Aorta (tissue), 5 donors: ENCODE results near the gene ZBTB32. TPM values are rescaled to one million over a fixed set of nuclear protein-coding genes. Genes with fewer than 3 reads are reported as not detected.

ENCODE experiments used
- ATAC-seq: fragments of 200-7000 bp; cut with Tn5 transposase; one replicate; pipeline ENCODE4 v1.9.1; 2022; ENCODE audit warnings: moderate library complexity; ENCODE audit not compliant: low FRiP score
- DNase-seq, 2 donors: peaks; one replicate each; pipeline ENCODE4 v3.0.0-alpha.2; 2020
- H3K27ac ChIP-seq, 2 donors: one replicate each; pipeline ENCODE4 v1.5.1; 2013; ENCODE audit warnings: low read length in 2 of 2, mild to moderate bottlenecking in 2 of 2, moderate library complexity in 2 of 2, control low read depth in 1 of 2, inconsistent platforms in 1 of 2, low read depth in 1 of 2
- H3K27me3 ChIP-seq, 2 donors: one replicate each; pipeline ENCODE4 v1.6.1; 2013; ENCODE audit warnings: control low read depth in 1 of 2, low read length in 1 of 2, mild to moderate bottlenecking in 1 of 2, moderate library complexity in 1 of 2; ENCODE audit not compliant: insufficient read depth in 2 of 2, control insufficient read depth in 1 of 2
- H3K36me3 ChIP-seq, 2 donors: one replicate each; pipeline ENCODE4 v1.6.1; 2013; ENCODE audit warnings: control low read depth in 1 of 2, low read length in 1 of 2, mild to moderate bottlenecking in 1 of 2; ENCODE audit not compliant: insufficient read depth in 2 of 2, control insufficient read depth in 1 of 2
- H3K4me1 ChIP-seq, 2 donors: one replicate each; pipeline ENCODE4 v1.6.1; 2013; ENCODE audit warnings: low read length in 2 of 2, control low read depth in 1 of 2, mild to moderate bottlenecking in 1 of 2, moderate library complexity in 1 of 2; ENCODE audit not compliant: insufficient read depth in 2 of 2, control insufficient read depth in 1 of 2
- H3K4me3 ChIP-seq, 2 donors: one replicate each; pipeline ENCODE4 v1.5.1; 2013; ENCODE audit warnings: low read length in 2 of 2, control low read depth in 1 of 2, mild to moderate bottlenecking in 1 of 2
- H3K9me3 ChIP-seq: one replicate; pipeline ENCODE4 v1.6.1; 2013; ENCODE audit warnings: mild to moderate bottlenecking, low read length; ENCODE audit not compliant: control insufficient read depth
- WGBS, 2 donors: extraction: QIAGEN DNeasy Blood & Tissue Kit; methylation state at CpG; one replicate each; pipeline ENCODE4 v1.1.7; 2013; 5-methylcytosine and 5-hydroxymethylcytosine counted together
- intact Hi-C, 2 donors: fragments of 100-400 bp; cut with DNase I; formaldehyde crosslinking; loops; one replicate each; pipeline versions ENCODE4 v1.14.2 to v1.15.0; 2022
- polyA plus RNA-seq, 2 donors: library from polyadenylated mRNA; stranded (reverse); fragments of 200-250 nt; gene quantifications; one replicate each; pipeline ENCODE4 v1.2.3, GENCODE V29; 2013
- total RNA-seq, 2 donors: library from RNA; stranded (reverse); fragmentation: NEBNext Ultra II Directional; extraction: Animal tissue kit (Norgen Biotek cat#: 25700); gene quantifications; one replicate each; pipeline ENCODE4 v1.2.1, GENCODE V29; 2021
- donor health status: healthy with polysubstance abuse.
- donor health status: Bipolar disorder and iron deficiency.
- donor health status: DM: no; HTN: no; CAD: no.
- donor health status: DM: no; HTN: no; CAD: no.
- donor health status: DM: yes; HTN: yes; CAD: no.

ZBTB32 gene
- total and polyA plus RNA-seq, 4 donors, result 0.19 TPM; not detected in 3

GRCh38 chr19:35666251-35666913, 38.0 kb upstream of the ZBTB32 start, which contains the start of gene UPK1A:
UPK1A (plus strand) TSS chr19:35666517; CDS start chr19:35666813, 296 bp downstream.
- peaks cover 0 to 2% of the 10 kb centered on the region in 2 donors for H3K36me3 ChIP-seq
- no peak within 1 kb of the TSS for H3K4me3 ChIP-seq
- no peak within 1 kb of the TSS for H3K27ac ChIP-seq
- ATAC-seq, result no peak
- no peaks in the 10 kb centered on the region for H3K4me1 ChIP-seq
- DNase-seq, result no peak
- no peaks in the 10 kb centered on the region for H3K9me3 ChIP-seq
- intact Hi-C loops, result no loop called here
- H3K27me3 ChIP-seq, result no peaks in the 10 kb centered on the region
- 59 to 70% methylated on average over 16 of the region's 16 CpGs for whole genome bisulfite sequencing, 2 donors

GRCh38 chr19:35669566-35669965, 34.8 kb upstream of the ZBTB32 start:
- Histone ChIP-seq H3K4me3 (no peak overlapping the region), H3K36me3 (no peaks in the 10 kb centered on the region), H3K4me1 (no peaks in the 10 kb centered on the region), H3K9me3 (no peaks in the 10 kb centered on the region), H3K27me3 (no peaks in the 10 kb centered on the region), H3K27ac (no peak overlapping the region)
- WGBS, 2 donors, result 73 to 74% methylated on average over 6 of the region's 6 CpGs
- ATAC-seq, result no peak
- intact Hi-C loops, result no loop called here
- DNase-seq, result no peak

GRCh38 chr19:35669974-35670373, 34.4 kb upstream of the ZBTB32 start:
- ATAC-seq, result no peak

GRCh38 chr19:35670686-35671085, 33.7 kb upstream of the ZBTB32 start:
- ATAC-seq, result no peak
- intact Hi-C loops, result no loop called here

More at GRCh38 chr19:35669974-35670373, 34.4 kb upstream of the ZBTB32 start:
- H3K9me3 ChIP-seq, result no peaks in the 10 kb centered on the region
- DNase-seq, result no peak
- intact Hi-C loops, result no loop called here
- WGBS, 2 donors, result 68 to 75% methylated on average over 4 of the region's 4 CpGs
- H3K4me1 ChIP-seq, result no peaks in the 10 kb centered on the region
- H3K27ac ChIP-seq, result no peak overlapping the region
- H3K4me3 ChIP-seq, result no peak overlapping the region
- H3K36me3 ChIP-seq, result no peaks in the 10 kb centered on the region
- no peaks in the 10 kb centered on the region for H3K27me3 ChIP-seq

DNA sequence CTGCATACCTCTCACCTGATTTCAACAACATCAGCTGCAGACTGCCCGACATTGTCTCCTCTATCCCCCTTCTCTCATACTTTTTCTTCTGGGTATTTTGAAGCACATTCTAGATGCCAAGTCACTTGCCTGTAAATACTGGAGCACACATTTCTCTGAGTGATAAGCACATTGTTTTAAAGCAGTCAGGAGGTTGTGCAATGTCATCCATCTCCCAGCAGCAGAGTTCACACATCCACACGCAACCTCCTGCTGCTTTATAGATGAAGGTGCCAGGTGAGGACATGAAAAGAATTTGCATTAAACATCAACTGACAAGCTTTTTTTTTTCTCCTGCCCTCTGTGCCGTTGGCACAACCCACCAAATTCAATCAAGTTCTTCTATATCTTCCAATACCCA, 32.5 kb upstream of the ZBTB32 start:
- no peaks in the 10 kb centered on the region for H3K27me3 ChIP-seq

More at GRCh38 chr19:35670686-35671085, 33.7 kb upstream of the ZBTB32 start:
- H3K4me3 ChIP-seq, result no peak overlapping the region
- H3K9me3 ChIP-seq, result no peaks in the 10 kb centered on the region
- H3K36me3 ChIP-seq, result no peaks in the 10 kb centered on the region
- H3K27me3 ChIP-seq, result no peaks in the 10 kb centered on the region
- 83 to 94% methylated on average over 1 of the region's 1 CpG for WGBS, 2 donors
- no peak overlapping the region for H3K27ac ChIP-seq
- DNase-seq, result no peak
- H3K4me1 ChIP-seq, result no peaks in the 10 kb centered on the region

GRCh38 chr19:35673121-35673804, 31.1 kb upstream of the ZBTB32 start:
- Histone ChIP-seq H3K4me3 (no peak overlapping the region), H3K27ac (no peak overlapping the region), H3K9me3 (no peaks in the 10 kb centered on the region), H3K36me3 (no peaks in the 10 kb centered on the region), H3K27me3 (no peaks in the 10 kb centered on the region), H3K4me1 (no peaks in the 10 kb centered on the region)
- ATAC-seq, result no peak
- 6% methylated on average over 39 of the region's 39 CpGs for WGBS, 2 donors
- intact Hi-C loops, result no loop called here
- peak; percentile 62 to 81 for DNase-seq

More for the DNA sequence above, 32.5 kb upstream of the ZBTB32 start:
- H3K4me1 ChIP-seq, result no peaks in the 10 kb centered on the region
- H3K9me3 ChIP-seq, result no peaks in the 10 kb centered on the region
- no peaks in the 10 kb centered on the region for H3K36me3 ChIP-seq
- ATAC-seq (no peak), DNase-seq (no peak)
- intact Hi-C loops, result no loop called here
- no peak overlapping the region for H3K4me3 ChIP-seq
- H3K27ac ChIP-seq, result no peak overlapping the region
- WGBS, 2 donors, result 32 to 50% methylated on average over 3 of the region's 3 CpGs

GRCh38 chr19:35675589-35676140, 28.7 kb upstream of the ZBTB32 start:
- H3K27ac ChIP-seq, result no peak overlapping the region
- no peaks in the 10 kb centered on the region for H3K9me3 ChIP-seq
- H3K36me3 ChIP-seq, result no peaks in the 10 kb centered on the region
- H3K4me3 ChIP-seq, result no peak overlapping the region
- H3K27me3 ChIP-seq, result no peaks in the 10 kb centered on the region
- intact Hi-C loops, result no loop called here
- ATAC-seq (no peak), DNase-seq (no peak)
- WGBS, 2 donors, result 74 to 77% methylated on average over 15 of the region's 15 CpGs
- H3K4me1 ChIP-seq, result no peaks in the 10 kb centered on the region

- ATAC-seq (no peak), DNase-seq (no peak)
- 3 to 5% methylated on average over 4 of the region's 4 CpGs for WGBS, 2 donors
- Histone ChIP-seq H3K4me1 (no peaks in the 10 kb centered on the region), H3K4me3 (no peak overlapping the region), H3K27me3 (no peaks in the 10 kb centered on the region), H3K36me3 (no peaks in the 10 kb centered on the region), H3K27ac (no peak overlapping the region), H3K9me3 (no peaks in the 10 kb centered on the region)
- intact Hi-C loops, result no loop called here
Observed at GRCh38 chr19:35689836-35690235, 14.5 kb upstream of the ZBTB32 start.
